Gastroesophageal sphincter (tissue), 3 donors: ENCODE data around the gene B3GAT1.

Experiments used
- EP300 ChIP-seq: sonication (generic); formaldehyde crosslinking; IDR thresholded peaks from one replicate; pipeline ENCODE4 v1.6.1; 2017; ENCODE audit warnings: antibody characterized with exemption, mild to moderate bottlenecking
- POLR2A ChIP-seq, 2 donors: fragments of 450-650 bp; IDR thresholded peaks; one replicate each; pipeline ENCODE4 v1.6.1; 2017; ENCODE audit warnings: antibody characterized with exemption in 2 of 2, mild to moderate bottlenecking in 2 of 2, moderate library complexity in 1 of 2
- POLR2AphosphoS5 ChIP-seq: sonication (generic); formaldehyde crosslinking; IDR thresholded peaks from one replicate; pipeline ENCODE4 v1.6.1; 2017; ENCODE audit warnings: antibody characterized with exemption
- TF ChIP-seq, protein P1 (sequence below), 4 experiments: fragments of 200-600 bp in 2 of 4; fragments of 450-650 bp in 2 of 4; sonication (generic) in 1 of 4; IDR thresholded peaks; one replicate each; pipeline ENCODE4 v1.5.1; 2017 to 2019; ENCODE audit warnings: antibody characterized with exemption in 4 of 4, mild to moderate bottlenecking in 2 of 4, moderate library complexity in 2 of 4

DNA sequence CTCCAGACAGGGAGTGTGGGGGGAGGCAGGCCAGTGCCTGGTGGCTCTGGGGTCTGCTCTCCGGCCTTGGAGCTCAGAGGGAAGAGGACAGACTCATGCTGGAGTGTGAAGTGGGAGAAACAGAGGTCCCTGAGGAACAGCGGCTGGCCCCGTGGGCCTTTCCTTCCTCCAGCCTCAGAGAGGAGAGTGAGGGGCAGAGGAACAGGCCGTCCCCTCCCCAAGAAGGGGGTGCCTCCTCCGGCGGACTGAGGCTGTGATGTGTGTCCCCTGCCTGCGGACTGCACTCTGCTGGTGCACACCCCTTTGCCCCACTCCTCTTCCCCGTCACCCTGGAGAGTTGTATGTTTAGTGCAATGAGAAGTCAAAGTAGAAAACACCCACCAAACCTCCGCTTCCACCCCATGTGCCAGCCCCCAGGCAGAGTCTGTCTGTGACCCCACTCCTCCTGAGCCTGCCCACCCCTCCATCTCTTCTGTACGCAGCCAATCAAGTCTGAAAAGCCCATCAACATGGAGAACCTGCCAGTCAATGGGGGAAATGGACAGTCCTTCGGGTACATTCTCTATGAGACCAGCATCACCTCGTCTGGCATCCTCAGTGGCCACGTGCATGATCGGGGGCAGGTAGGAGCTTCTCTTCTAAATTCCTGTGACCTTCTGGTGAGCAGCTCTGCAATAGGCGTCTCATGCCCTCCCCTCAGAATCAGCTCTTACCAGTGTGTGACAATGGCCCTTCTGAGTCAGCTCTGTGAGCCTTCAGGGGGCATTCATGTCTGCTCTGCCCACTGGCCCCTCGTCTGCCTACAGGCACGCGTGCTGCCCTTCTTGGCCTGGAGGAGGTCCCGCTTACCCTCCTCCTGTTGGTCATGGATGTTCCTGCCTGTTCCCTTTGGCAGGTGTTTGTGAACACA lies 41.3 kb downstream of the B3GAT1 start:
- TF ChIP-seq POLR2A (IDR thresholded peaks at IDR 0.05) = no peak
- TF ChIP-seq, protein P1, sequence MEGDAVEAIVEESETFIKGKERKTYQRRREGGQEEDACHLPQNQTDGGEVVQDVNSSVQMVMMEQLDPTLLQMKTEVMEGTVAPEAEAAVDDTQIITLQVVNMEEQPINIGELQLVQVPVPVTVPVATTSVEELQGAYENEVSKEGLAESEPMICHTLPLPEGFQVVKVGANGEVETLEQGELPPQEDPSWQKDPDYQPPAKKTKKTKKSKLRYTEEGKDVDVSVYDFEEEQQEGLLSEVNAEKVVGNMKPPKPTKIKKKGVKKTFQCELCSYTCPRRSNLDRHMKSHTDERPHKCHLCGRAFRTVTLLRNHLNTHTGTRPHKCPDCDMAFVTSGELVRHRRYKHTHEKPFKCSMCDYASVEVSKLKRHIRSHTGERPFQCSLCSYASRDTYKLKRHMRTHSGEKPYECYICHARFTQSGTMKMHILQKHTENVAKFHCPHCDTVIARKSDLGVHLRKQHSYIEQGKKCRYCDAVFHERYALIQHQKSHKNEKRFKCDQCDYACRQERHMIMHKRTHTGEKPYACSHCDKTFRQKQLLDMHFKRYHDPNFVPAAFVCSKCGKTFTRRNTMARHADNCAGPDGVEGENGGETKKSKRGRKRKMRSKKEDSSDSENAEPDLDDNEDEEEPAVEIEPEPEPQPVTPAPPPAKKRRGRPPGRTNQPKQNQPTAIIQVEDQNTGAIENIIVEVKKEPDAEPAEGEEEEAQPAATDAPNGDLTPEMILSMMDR (IDR thresholded peaks at IDR 0.05) = no peak
- TF ChIP-seq EP300 = no peak
- TF ChIP-seq POLR2AphosphoS5 = no peak
